ENCODE measurements around the gene ISM1.

- TF ChIP-seq CTCF (conservative IDR thresholded peaks at IDR 0.05) (peak; percentile 33; the same call in 1 of the 2 replicates), ZFX (IDR thresholded peaks at IDR 0.05) (no peak)
Measured at GRCh38 chr20:13299401-13299800, 78.3 kb downstream of the ISM1 start.
